ENCODE data around the gene FMNL2. TPM values are rescaled to one million over a fixed set of nuclear protein-coding genes. Genes with fewer than 3 reads are reported as not detected.

The FMNL2 gene
- total and polyA plus RNA-seq, 2 of the 4 experiments (the other 2 are of a cell fraction), result 10.9 to 11.4 TPM

DNA sequence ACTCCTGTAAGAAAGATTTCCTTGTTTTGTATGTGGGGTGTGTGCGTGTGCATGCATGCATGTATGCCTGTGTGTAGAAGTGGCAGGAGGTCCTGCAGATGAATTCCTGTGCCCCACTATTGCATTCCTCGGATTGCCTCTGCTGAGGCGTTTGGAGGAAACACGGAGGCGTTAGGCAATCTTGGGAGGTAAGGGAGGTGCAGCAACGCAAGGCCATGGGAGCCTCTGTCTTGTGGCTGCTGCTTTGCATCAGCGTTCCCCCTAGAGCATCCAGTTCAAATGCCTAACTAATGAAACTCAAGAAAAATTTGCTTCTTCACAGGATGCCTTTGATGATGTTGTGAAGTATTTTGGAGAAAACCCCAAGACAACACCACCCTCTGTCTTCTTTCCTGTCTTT lies 302.3 kb downstream of the FMNL2 start:
- no peaks in the 10 kb centered on the region for H4K20me1 ChIP-seq (ENCODE audit: insufficient read depth, low read length)
- H2BK15ac ChIP-seq (ENCODE audit: low read depth, low read length), result no peak overlapping the region
- H2BK120ac ChIP-seq (ENCODE audit: low read depth, low read length), result no peak overlapping the region
- H3K27me3 ChIP-seq (ENCODE audit: control insufficient read depth, insufficient read depth, low read length), result no peaks in the 10 kb centered on the region
- H3K23ac ChIP-seq (ENCODE audit: low read depth, low read length), result no peak overlapping the region
- no peak for ATAC-seq (ENCODE audit: low read depth)
- no peak overlapping the region for H2AFZ ChIP-seq (replicated peaks; ENCODE audit: low read length, poor library complexity)
- BruUV-seq (replicated peaks), result no TSS peak
- TF ChIP-seq RFX5 (IDR thresholded peaks at IDR 0.05; ENCODE audit: low read depth, low read length) (no peak), FOS (IDR thresholded peaks at IDR 0.05; ENCODE audit: low read depth, low read length) (no peak), MXI1 (IDR thresholded peaks at IDR 0.05; ENCODE audit: borderline replicate concordance, low read depth, low read length) (no peak), CHD1 (IDR thresholded peaks at IDR 0.05; ENCODE audit: low read depth, low read length) (no peak), POLR2A (IDR thresholded peaks at IDR 0.05; ENCODE audit: low read depth, low read length) (no peak), MAFK (IDR thresholded peaks at IDR 0.05; ENCODE audit: low read depth, low read length) (no peak), RCOR1 (IDR thresholded peaks at IDR 0.05; ENCODE audit: insufficient replicate concordance, low read length) (no peak), BHLHE40 (IDR thresholded peaks at IDR 0.05; ENCODE audit: low read depth, low read length) (no peak), NFE2L2 (IDR thresholded peaks at IDR 0.05; ENCODE audit: low read depth, low read length) (no peak), MAZ (IDR thresholded peaks at IDR 0.05; ENCODE audit: borderline replicate concordance, low read depth, low read length) (no peak), RAD21 (IDR thresholded peaks at IDR 0.05; ENCODE audit: low read length) (no peak), CEBPB (IDR thresholded peaks at IDR 0.05; ENCODE audit: low read depth, low read length) (no peak), SMC3 (IDR thresholded peaks at IDR 0.05; ENCODE audit: low read depth, low read length) (no peak)
- TF ChIP-seq, protein P1, sequence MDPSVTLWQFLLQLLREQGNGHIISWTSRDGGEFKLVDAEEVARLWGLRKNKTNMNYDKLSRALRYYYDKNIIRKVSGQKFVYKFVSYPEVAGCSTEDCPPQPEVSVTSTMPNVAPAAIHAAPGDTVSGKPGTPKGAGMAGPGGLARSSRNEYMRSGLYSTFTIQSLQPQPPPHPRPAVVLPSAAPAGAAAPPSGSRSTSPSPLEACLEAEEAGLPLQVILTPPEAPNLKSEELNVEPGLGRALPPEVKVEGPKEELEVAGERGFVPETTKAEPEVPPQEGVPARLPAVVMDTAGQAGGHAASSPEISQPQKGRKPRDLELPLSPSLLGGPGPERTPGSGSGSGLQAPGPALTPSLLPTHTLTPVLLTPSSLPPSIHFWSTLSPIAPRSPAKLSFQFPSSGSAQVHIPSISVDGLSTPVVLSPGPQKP (IDR thresholded peaks at IDR 0.05; ENCODE audit: borderline replicate concordance, low read depth, low read length), result no peak
- TF ChIP-seq, protein P2, sequence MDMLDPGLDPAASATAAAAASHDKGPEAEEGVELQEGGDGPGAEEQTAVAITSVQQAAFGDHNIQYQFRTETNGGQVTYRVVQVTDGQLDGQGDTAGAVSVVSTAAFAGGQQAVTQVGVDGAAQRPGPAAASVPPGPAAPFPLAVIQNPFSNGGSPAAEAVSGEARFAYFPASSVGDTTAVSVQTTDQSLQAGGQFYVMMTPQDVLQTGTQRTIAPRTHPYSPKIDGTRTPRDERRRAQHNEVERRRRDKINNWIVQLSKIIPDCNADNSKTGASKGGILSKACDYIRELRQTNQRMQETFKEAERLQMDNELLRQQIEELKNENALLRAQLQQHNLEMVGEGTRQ (IDR thresholded peaks at IDR 0.05; ENCODE audit: low read depth, low read length), result no peak
- TF ChIP-seq, protein P3, sequence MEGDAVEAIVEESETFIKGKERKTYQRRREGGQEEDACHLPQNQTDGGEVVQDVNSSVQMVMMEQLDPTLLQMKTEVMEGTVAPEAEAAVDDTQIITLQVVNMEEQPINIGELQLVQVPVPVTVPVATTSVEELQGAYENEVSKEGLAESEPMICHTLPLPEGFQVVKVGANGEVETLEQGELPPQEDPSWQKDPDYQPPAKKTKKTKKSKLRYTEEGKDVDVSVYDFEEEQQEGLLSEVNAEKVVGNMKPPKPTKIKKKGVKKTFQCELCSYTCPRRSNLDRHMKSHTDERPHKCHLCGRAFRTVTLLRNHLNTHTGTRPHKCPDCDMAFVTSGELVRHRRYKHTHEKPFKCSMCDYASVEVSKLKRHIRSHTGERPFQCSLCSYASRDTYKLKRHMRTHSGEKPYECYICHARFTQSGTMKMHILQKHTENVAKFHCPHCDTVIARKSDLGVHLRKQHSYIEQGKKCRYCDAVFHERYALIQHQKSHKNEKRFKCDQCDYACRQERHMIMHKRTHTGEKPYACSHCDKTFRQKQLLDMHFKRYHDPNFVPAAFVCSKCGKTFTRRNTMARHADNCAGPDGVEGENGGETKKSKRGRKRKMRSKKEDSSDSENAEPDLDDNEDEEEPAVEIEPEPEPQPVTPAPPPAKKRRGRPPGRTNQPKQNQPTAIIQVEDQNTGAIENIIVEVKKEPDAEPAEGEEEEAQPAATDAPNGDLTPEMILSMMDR (conservative IDR thresholded peaks at IDR 0.05; ENCODE audit: low read depth, low read length), result no peak
- no peak for DNase-seq
- H4K91ac ChIP-seq (ENCODE audit: insufficient read depth, low read depth, low read length), result no peak overlapping the region
- dilution Hi-C loops (cut with HindIII; ENCODE audit: low sequenced_read_pairs, unreplicated experiment), result loop anchor here (25.0 kb wide), 1 partner anchor 450 kb away; the partner anchor contains the start of gene STAM2
- no peak overlapping the region for H3K56ac ChIP-seq (ENCODE audit: extremely low read depth, insufficient read depth, low read length)
- H3K9ac ChIP-seq (ENCODE audit: low read depth, low read length), result no peak overlapping the region
- no peak overlapping the region for H2BK20ac ChIP-seq (ENCODE audit: low read depth, low read length)
- 67% methylated on average over 2 of the region's 7 CpGs; no CpG with 5 or more reads in 1 of the 2 experiments for WGBS, 2 experiments (ENCODE audit: extremely low coverage in 2 of 2, insufficient read length in 1 of 2)
- ChIA-PET CTCF (no interaction called here), POLR2A (ENCODE audit: unreplicated experiment) (no interaction called here)
- H2AK5ac ChIP-seq (ENCODE audit: low read depth, low read length), result no peak overlapping the region
- intact Hi-C loops (cut with micrococcal nuclease), result no loop called here
- no peak overlapping the region for H3K18ac ChIP-seq (ENCODE audit: low read depth, low read length)
- in situ Hi-C loops (cut with MboI; ENCODE audit: low sequenced_read_pairs), result loop anchor here (10.0 kb wide), 1 partner anchor 602 kb away; no protein-coding TSS in a partner anchor
- H2AK9ac ChIP-seq (replicated peaks; ENCODE audit: low read depth, low read length, poor library complexity), result no peak overlapping the region
- H3K4me1 ChIP-seq (ENCODE audit: control insufficient read depth, insufficient read depth, low read length), result no peaks in the 10 kb centered on the region
- H3K36me3 ChIP-seq (ENCODE audit: control insufficient read depth, insufficient read depth, low read length), result peaks cover 19% of the 10 kb centered on the region
- no peak overlapping the region for H3K4ac ChIP-seq (ENCODE audit: low read depth, low read length)
- no peaks in the 10 kb centered on the region for H3K9me1 ChIP-seq (ENCODE audit: insufficient read depth, low read length)
- no peak overlapping the region for H3K14ac ChIP-seq (replicated peaks; ENCODE audit: low read depth, low read length)
- H4K8ac ChIP-seq (ENCODE audit: low read depth in 2 of 2, low read length in 2 of 2), result no peak overlapping the region
- H3K9me3 ChIP-seq (ENCODE audit: control insufficient read depth, insufficient read depth, low read length), result no peaks in the 10 kb centered on the region
- H3K4me2 ChIP-seq (ENCODE audit: low read depth, low read length), result no peak overlapping the region
- no peak overlapping the region for H3K27ac ChIP-seq (ENCODE audit: insufficient read depth, low read length)
- H2BK5ac ChIP-seq (ENCODE audit: low read depth, low read length, poor library complexity, severe bottlenecking), result no peak overlapping the region
- no peak overlapping the region for H4K5ac ChIP-seq (ENCODE audit: low read depth, low read length)
- H3K79me1 ChIP-seq (ENCODE audit: low read depth in 1 of 2, low read length in 2 of 2), result 0 out of 4 replicates have a peak, but pooled peaks cover 0 to 5% of the 10 kb centered on the region in 2 experiments
- H3K4me3 ChIP-seq (ENCODE audit: insufficient read depth, low read depth, low read length), result no peak overlapping the region

Measured in IMR-90 (cell line).